H1 (cell line): ENCODE results near the gene SSR2. TPM values are rescaled to one million over a fixed set of nuclear protein-coding genes. Genes with fewer than 3 reads are reported as not detected.

ENCODE experiments used
- CREB1 ChIP-seq: IDR thresholded peaks from 2 replicates; pipeline ENCODE4 v1.6.1; 2012; ENCODE audit warnings: inconsistent platforms
- EZH2 ChIP-seq: fragments of 200-600 bp; sonication (generic); IDR thresholded peaks from 2 replicates; pipeline ENCODE4 v1.7.1; 2012; ENCODE audit warnings: low read depth, mild to moderate bottlenecking, moderate library complexity, low read length, inconsistent platforms; ENCODE audit not compliant: severe bottlenecking
- MAFK ChIP-seq: IDR thresholded peaks from 2 replicates; pipeline ENCODE4 v1.6.1; 2012; ENCODE audit warnings: low read depth, mild to moderate bottlenecking, improper control_type of control experiment, low read length
- POU5F1 ChIP-seq: IDR thresholded peaks from 2 replicates; pipeline ENCODE4 v1.6.1; 2011; ENCODE audit warnings: low read depth, mild to moderate bottlenecking, low read length, moderate library complexity
- RBBP5 ChIP-seq: IDR thresholded peaks from 2 replicates; pipeline ENCODE4 v1.7.1; 2012; ENCODE audit warnings: low read depth, mild to moderate bottlenecking, inconsistent platforms, low read length, moderate library complexity, borderline replicate concordance
- RNF2 ChIP-seq: fragments of 200-900, 300-1000 bp; sonication (generic); IDR thresholded peaks from 2 replicates; pipeline ENCODE4 v1.7.1; 2016; ENCODE audit warnings: borderline replicate concordance, low read depth, mild to moderate bottlenecking, antibody characterized with exemption, low read length; ENCODE audit not compliant: poor library complexity, severe bottlenecking; ENCODE audit errors: missing control alignments
- polyA plus RNA-seq, 7 experiments: library from polyadenylated mRNA; depleted of rRNA in 3 of 7; stranded (reverse) in 5 of 7; unstranded in 2 of 7; fragments of >200 nt in 5 of 7; fragments of 200-250 nt in 2 of 7; gene quantifications; 1 replicate in 5 of 7; 2 replicates in 1 of 7; 4 replicates in 1 of 7; pipeline versions ENCODE4 v1.2.1 to v1.2.3, GENCODE V29; 2011 to 2013; ENCODE audit warnings: missing spikeins in 2 of 7, mixed read lengths in 2 of 7
- total RNA-seq: library from RNA; stranded (reverse); fragmentation: NEBNext Ultra II Directional; extraction: Animal tissue kit (Norgen Biotek cat#: 25700); gene quantifications from 2 replicates; pipeline ENCODE4 v1.2.1, GENCODE V29; 2021
- TF ChIP-seq, protein P1 (sequence below), 3 experiments: IDR thresholded peaks; 1 replicate in 2 of 3; 2 replicates in 1 of 3; pipeline versions ENCODE4 v1.5.1 to v1.6.1; 2011; ENCODE audit warnings: low read length in 3 of 3, mild to moderate bottlenecking in 3 of 3, inconsistent platforms in 2 of 3, low read depth in 1 of 3, moderate library complexity in 1 of 3; ENCODE audit not compliant: insufficient read depth in 1 of 3; ENCODE audit errors: control extremely low read depth in 1 of 3

The SSR2 gene
- total and polyA plus RNA-seq, 2 of the 8 experiments (the other 6 are each of a cell fraction or from before 2014, with no cell fraction given) = 190 to 648 TPM

DNA sequence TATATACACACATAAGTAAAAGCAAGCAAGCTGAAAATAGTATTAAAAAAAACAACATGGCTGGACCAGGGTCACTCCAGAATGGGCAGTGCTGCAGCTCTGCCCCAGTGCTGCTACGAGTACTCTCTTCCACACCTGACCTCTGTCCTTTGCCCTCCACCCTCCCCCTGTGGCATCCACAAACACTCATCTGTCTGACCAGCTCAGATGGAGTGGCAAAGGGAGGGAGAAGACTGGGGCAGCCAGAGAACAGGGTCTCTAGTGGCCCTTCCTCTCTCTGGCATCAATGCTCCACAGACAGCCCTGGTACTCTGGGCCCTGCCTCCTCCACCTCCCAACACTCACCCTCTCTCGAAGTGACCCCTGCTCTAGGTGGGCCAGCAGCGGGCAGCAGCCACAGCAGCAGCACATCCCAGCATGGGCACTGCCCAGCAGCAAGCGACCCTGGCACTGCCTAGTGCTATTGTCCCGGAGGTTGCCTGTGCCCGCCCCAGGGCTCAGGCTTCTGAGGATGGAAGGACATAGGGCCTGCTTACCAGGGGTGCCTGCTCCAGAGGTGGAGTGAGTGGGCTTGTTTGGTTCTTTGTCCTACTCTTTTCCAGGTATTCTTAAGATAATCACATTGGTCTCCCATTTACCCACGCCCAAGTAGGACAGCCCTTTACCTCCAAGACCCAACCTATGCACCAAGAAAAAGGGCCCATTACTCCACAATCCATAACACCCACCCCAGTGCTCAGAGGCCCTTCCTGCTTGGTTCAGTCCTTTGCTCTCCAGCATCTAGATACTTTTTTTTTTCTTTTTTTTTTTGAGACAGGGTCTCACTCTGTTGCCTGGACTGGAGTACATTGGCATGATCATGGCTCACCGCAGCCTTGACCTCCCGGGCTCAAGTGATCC lies 48.6 kb downstream of the SSR2 start (continued):
- TF ChIP-seq, protein P1, sequence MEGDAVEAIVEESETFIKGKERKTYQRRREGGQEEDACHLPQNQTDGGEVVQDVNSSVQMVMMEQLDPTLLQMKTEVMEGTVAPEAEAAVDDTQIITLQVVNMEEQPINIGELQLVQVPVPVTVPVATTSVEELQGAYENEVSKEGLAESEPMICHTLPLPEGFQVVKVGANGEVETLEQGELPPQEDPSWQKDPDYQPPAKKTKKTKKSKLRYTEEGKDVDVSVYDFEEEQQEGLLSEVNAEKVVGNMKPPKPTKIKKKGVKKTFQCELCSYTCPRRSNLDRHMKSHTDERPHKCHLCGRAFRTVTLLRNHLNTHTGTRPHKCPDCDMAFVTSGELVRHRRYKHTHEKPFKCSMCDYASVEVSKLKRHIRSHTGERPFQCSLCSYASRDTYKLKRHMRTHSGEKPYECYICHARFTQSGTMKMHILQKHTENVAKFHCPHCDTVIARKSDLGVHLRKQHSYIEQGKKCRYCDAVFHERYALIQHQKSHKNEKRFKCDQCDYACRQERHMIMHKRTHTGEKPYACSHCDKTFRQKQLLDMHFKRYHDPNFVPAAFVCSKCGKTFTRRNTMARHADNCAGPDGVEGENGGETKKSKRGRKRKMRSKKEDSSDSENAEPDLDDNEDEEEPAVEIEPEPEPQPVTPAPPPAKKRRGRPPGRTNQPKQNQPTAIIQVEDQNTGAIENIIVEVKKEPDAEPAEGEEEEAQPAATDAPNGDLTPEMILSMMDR (IDR thresholded peaks at IDR 0.05; ENCODE audit: control extremely low read depth in 1 of 3, insufficient read depth in 1 of 3, low read depth in 1 of 3, low read length in 3 of 3) = no peak
- no peak for TF ChIP-seq CREB1
- no peak for TF ChIP-seq EZH2
- TF ChIP-seq POU5F1 = no peak
- TF ChIP-seq MAFK = no peak
- TF ChIP-seq RBBP5 = no peak
- TF ChIP-seq RNF2 = no peak
